ENCODE results near the gene CLEC16A. TPM values are rescaled to one million over a fixed set of nuclear protein-coding genes. Genes with fewer than 3 reads are reported as not detected.

The CLEC16A gene
- total and polyA plus RNA-seq, 9 of the 15 experiments (the other 6 are each of a cell fraction or from before 2014, with no cell fraction given), result 1.00 to 22.3 (median 10.0) TPM

DNA sequence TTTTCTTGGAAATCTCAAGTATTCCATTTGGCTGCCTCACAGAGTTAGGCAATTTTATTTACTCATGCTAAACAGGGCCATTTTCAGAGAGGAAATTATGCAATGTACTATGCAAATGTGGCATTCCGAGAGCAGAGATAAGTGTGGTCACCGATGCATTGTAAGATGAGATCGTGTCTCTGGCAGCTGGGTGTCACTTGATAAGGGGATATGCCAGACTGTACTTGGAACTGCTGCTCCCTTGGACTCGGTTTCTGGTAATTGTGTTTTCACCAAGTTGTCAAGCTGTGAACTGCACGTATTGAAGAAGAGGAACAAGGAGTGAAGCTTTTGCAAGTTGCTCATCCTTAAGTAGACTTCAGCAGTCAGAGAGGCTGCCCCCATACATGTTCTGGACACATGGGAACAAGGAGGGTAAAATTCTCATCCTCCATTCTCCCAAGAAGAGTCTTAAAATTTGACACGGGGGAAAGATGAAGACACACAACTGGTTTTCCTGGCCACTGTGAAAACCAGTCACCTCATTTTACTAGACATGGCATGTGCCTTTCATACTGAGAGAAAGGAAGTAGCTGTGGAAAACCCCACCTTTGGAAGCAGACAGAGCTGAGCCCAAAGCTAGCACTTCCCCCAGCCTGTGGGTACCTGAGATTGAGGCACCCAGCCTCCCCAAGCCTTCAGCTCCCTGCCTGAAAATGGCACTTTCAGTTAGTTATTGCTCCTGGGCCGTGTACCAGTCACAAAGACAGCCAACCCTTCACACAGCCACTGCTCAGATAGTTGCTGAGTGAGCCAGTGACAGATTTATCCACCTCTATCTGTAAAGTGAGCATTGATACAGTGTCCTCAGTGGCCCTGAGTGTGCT lies 160.9 kb downstream of the CLEC16A start (continued):
- peak; percentile 42 to 90; a peak in 3 of 4 replicates for TF ChIP-seq MNT (conservative IDR thresholded peaks at IDR 0.05)
- no peak for TF ChIP-seq SAFB (IDR thresholded peaks at IDR 0.05; ENCODE audit: borderline replicate concordance, low read depth, low read length)
- TF ChIP-seq, protein P1, sequence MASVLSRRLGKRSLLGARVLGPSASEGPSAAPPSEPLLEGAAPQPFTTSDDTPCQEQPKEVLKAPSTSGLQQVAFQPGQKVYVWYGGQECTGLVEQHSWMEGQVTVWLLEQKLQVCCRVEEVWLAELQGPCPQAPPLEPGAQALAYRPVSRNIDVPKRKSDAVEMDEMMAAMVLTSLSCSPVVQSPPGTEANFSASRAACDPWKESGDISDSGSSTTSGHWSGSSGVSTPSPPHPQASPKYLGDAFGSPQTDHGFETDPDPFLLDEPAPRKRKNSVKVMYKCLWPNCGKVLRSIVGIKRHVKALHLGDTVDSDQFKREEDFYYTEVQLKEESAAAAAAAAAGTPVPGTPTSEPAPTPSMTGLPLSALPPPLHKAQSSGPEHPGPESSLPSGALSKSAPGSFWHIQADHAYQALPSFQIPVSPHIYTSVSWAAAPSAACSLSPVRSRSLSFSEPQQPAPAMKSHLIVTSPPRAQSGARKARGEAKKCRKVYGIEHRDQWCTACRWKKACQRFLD (CRISPR knock-in tag; IDR thresholded peaks at IDR 0.05), result peak; percentile 78; the same call in 1 of the 2 replicates
- TF ChIP-seq TCF3 (CRISPR knock-in tag; IDR thresholded peaks at IDR 0.05), result peak; percentile 99
- no peak for TF ChIP-seq IFI16 (CRISPR knock-in tag; IDR thresholded peaks at IDR 0.05)
- TF ChIP-seq, protein P2, sequence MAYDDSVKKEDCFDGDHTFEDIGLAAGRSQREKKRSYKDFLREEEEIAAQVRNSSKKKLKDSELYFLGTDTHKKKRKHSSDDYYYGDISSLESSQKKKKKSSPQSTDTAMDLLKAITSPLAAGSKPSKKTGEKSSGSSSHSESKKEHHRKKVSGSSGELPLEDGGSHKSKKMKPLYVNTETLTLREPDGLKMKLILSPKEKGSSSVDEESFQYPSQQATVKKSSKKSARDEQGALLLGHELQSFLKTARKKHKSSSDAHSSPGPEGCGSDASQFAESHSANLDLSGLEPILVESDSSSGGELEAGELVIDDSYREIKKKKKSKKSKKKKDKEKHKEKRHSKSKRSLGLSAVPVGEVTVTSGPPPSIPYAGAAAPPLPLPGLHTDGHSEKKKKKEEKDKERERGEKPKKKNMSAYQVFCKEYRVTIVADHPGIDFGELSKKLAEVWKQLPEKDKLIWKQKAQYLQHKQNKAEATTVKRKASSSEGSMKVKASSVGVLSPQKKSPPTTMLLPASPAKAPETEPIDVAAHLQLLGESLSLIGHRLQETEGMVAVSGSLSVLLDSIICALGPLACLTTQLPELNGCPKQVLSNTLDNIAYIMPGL (CRISPR knock-in tag; IDR thresholded peaks at IDR 0.05), result no peak
- no peak for TF ChIP-seq NR1H2 (CRISPR knock-in tag; IDR thresholded peaks at IDR 0.05)
- TF ChIP-seq TCF7 (IDR thresholded peaks at IDR 0.05; ENCODE audit: borderline replicate concordance), result no peak
- no peak for TF ChIP-seq ZKSCAN3 (CRISPR knock-in tag; IDR thresholded peaks at IDR 0.05)
- TF ChIP-seq ZNF282 (CRISPR knock-in tag; IDR thresholded peaks at IDR 0.05), result no peak
- TF ChIP-seq, protein P3, sequence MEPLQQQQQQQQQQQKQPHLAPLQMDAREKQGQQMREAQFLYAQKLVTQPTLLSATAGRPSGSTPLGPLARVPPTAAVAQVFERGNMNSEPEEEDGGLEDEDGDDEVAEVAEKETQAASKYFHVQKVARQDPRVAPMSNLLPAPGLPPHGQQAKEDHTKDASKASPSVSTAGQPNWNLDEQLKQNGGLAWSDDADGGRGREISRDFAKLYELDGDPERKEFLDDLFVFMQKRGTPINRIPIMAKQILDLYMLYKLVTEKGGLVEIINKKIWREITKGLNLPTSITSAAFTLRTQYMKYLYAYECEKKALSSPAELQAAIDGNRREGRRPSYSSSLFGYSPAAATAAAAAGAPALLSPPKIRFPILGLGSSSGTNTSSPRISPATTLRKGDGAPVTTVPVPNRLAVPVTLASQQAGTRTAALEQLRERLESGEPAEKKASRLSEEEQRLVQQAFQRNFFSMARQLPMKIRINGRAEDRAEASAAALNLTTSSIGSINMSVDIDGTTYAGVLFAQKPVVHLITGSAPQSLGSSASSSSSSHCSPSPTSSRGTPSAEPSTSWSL (CRISPR knock-in tag; IDR thresholded peaks at IDR 0.05; ENCODE audit: borderline replicate concordance), result 0 out of 2 replicates have a peak, but pooled peaks have one; percentile 25
- TF ChIP-seq, protein P4, sequence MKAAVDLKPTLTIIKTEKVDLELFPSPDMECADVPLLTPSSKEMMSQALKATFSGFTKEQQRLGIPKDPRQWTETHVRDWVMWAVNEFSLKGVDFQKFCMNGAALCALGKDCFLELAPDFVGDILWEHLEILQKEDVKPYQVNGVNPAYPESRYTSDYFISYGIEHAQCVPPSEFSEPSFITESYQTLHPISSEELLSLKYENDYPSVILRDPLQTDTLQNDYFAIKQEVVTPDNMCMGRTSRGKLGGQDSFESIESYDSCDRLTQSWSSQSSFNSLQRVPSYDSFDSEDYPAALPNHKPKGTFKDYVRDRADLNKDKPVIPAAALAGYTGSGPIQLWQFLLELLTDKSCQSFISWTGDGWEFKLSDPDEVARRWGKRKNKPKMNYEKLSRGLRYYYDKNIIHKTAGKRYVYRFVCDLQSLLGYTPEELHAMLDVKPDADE (conservative IDR thresholded peaks at IDR 0.05; ENCODE audit: control insufficient read depth, low read depth, low read length), result no peak
- TF ChIP-seq, protein P5, sequence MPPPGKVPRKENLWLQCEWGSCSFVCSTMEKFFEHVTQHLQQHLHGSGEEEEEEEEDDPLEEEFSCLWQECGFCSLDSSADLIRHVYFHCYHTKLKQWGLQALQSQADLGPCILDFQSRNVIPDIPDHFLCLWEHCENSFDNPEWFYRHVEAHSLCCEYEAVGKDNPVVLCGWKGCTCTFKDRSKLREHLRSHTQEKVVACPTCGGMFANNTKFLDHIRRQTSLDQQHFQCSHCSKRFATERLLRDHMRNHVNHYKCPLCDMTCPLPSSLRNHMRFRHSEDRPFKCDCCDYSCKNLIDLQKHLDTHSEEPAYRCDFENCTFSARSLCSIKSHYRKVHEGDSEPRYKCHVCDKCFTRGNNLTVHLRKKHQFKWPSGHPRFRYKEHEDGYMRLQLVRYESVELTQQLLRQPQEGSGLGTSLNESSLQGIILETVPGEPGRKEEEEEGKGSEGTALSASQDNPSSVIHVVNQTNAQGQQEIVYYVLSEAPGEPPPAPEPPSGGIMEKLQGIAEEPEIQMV (tag; conservative IDR thresholded peaks at IDR 0.05; ENCODE audit: low read depth), result no peak

Measured in K562 (cell line).